A673 (cell line): ENCODE measurements around the gene IDNK.

Experiments used
- CTCF ChIP-seq: fragments of 300-800, 200-600 bp; sonication (generic); conservative IDR thresholded peaks from 2 replicates; pipeline ENCODE4 v1.5.1; 2017; ENCODE audit warnings: low read depth, mild to moderate bottlenecking, antibody characterized with exemption, low read length, moderate library complexity, mixed read lengths
- EZH2 ChIP-seq: fragments of 200-600 bp; sonication (generic); IDR thresholded peaks from 2 replicates; pipeline ENCODE4 v1.6.1; 2017; ENCODE audit warnings: borderline replicate concordance, low read depth, mild to moderate bottlenecking, mixed read lengths, antibody characterized with exemption, low read length; ENCODE audit not compliant: poor library complexity, severe bottlenecking

DNA sequence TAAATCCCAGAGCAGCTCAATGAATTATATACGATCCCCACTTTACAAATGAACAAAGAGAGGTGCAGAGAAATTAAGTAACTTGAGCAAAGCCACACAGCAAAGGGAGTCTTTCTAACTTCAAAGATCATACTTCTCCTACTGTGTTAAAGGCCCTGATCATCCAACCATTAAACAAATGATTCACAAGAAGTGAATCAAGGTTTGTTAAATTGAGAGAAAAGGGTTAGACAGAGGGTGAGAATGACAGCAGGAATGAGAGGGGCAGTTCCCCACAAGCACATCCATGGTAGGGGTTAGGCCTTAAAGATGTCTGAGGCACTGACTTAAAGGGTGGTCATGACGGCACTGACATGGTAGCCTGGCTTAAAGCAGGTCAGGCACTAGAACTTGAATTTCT, 10.7 kb downstream of the IDNK start:
- TF ChIP-seq CTCF (no peak), EZH2 (no peak)
